Measurements from ENCODE around the gene BTNL3.

The BTNL3 gene

DNA sequence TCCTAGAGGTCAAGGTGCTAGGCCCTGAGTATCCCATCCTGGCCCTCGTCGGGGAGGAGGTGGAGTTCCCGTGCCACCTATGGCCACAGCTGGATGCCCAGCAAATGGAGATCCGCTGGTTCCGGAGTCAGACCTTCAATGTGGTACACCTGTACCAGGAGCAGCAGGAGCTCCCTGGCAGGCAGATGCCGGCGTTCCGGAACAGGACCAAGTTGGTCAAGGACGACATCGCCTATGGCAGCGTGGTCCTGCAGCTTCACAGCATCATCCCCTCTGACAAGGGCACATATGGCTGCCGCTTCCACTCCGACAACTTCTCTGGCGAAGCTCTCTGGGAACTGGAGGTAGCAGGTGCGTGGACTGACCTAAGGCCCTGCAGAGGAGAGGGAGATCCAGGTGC is 59.3 kb downstream of the BTNL3 start:
- Histone ChIP-seq H3K9ac (ENCODE audit: low read depth, low read length) (no peak overlapping the region), H3K4me1 (ENCODE audit: control insufficient read depth, insufficient read depth, low read length) (0 out of 2 replicates have a peak, but pooled peaks cover 2% of the 10 kb centered on the region), H3K27me3 (ENCODE audit: control insufficient read depth, insufficient read depth, low read length) (peaks cover 39% of the 10 kb centered on the region), H3K36me3 (ENCODE audit: control insufficient read depth, insufficient read depth, low read length) (no peaks in the 10 kb centered on the region), H3K27ac (ENCODE audit: low read depth, low read length) (no peak overlapping the region), H3K4me3 (ENCODE audit: low read depth, low read length) (no peak overlapping the region), H3K9me3 (ENCODE audit: control insufficient read depth, insufficient read depth, low read length) (peaks cover 9% of the 10 kb centered on the region; the same call in 1 of the 2 replicates)

DNA sequence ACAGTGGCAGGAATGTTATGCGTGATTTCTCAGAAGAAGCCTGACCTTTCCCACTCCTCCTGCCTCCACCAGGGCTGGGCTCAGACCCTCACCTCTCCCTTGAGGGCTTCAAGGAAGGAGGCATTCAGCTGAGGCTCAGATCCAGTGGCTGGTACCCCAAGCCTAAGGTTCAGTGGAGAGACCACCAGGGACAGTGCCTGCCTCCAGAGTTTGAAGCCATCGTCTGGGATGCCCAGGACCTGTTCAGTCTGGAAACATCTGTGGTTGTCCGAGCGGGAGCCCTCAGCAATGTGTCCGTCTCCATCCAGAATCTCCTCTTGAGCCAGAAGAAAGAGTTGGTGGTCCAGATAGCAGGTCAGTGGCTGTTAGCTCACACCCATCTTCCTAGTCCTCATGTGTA is 61.4 kb downstream of the BTNL3 start:
- 0 out of 2 replicates have a peak, but pooled peaks cover 2% of the 10 kb centered on the region for H3K4me1 ChIP-seq (ENCODE audit: control insufficient read depth, insufficient read depth, low read length)
- no peaks in the 10 kb centered on the region for H3K36me3 ChIP-seq (ENCODE audit: control insufficient read depth, insufficient read depth, low read length)
- no peak overlapping the region for H3K4me3 ChIP-seq (ENCODE audit: low read depth, low read length)
- H3K9ac ChIP-seq (ENCODE audit: low read depth, low read length), result no peak overlapping the region
- no peak overlapping the region for H3K27ac ChIP-seq (ENCODE audit: low read depth, low read length)
- H3K9me3 ChIP-seq (ENCODE audit: control insufficient read depth, insufficient read depth, low read length), result no peaks in the 10 kb centered on the region; the same call in 1 of the 2 replicates
- H3K27me3 ChIP-seq (ENCODE audit: control insufficient read depth, insufficient read depth, low read length), result peaks cover 60% of the 10 kb centered on the region

DNA sequence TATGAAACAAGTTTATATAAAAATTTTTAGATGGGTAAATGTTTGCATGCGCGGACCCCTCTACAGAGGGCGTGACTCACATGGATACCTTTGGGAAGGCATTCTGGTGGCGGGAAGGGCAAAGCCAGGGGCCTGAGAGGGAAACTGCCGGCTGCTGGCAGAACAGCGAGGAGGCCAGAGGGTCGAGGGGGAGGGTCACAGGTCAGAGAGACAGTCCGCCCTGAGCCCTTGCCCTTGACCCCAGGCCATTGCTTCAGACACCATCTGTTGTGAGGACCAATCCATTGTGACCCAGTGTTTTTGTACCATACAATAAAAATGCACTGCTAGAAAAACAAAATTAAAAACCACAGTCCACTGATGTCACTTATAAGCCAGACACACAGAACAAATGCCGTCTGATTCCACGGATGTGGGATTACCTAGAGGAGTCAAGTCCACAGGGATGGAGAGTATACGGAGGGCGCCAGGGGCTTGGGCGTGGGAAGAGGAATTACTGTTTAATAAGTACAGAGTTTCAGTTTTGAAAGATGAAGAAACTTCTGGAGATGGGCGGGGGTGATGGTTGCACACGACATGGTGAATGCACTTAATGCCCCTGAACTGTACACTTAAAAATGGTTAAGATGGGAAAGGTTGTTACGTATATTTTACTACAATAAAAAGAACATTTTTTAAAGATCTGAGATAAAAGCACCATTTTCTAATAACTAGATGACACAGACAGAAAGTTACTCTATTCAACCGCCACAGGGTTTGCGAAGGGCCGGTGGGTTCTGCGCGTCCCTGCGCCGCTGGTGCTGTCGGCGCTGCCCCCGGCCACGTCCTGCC is 63.4 kb downstream of the BTNL3 start:
- H3K4me3 ChIP-seq (ENCODE audit: low read depth, low read length), result peak overlapping the region; percentile 70
- 0 out of 2 replicates have a peak, but pooled peaks cover 2% of the 10 kb centered on the region for H3K4me1 ChIP-seq (ENCODE audit: control insufficient read depth, insufficient read depth, low read length)
- no peak overlapping the region for H3K27ac ChIP-seq (ENCODE audit: low read depth, low read length)
- H3K36me3 ChIP-seq (ENCODE audit: control insufficient read depth, insufficient read depth, low read length), result no peaks in the 10 kb centered on the region
- peaks cover 81% of the 10 kb centered on the region for H3K27me3 ChIP-seq (ENCODE audit: control insufficient read depth, insufficient read depth, low read length)
- H3K9ac ChIP-seq (ENCODE audit: low read depth, low read length), result no peak overlapping the region
- H3K9me3 ChIP-seq (ENCODE audit: control insufficient read depth, insufficient read depth, low read length), result no peaks in the 10 kb centered on the region

DNA sequence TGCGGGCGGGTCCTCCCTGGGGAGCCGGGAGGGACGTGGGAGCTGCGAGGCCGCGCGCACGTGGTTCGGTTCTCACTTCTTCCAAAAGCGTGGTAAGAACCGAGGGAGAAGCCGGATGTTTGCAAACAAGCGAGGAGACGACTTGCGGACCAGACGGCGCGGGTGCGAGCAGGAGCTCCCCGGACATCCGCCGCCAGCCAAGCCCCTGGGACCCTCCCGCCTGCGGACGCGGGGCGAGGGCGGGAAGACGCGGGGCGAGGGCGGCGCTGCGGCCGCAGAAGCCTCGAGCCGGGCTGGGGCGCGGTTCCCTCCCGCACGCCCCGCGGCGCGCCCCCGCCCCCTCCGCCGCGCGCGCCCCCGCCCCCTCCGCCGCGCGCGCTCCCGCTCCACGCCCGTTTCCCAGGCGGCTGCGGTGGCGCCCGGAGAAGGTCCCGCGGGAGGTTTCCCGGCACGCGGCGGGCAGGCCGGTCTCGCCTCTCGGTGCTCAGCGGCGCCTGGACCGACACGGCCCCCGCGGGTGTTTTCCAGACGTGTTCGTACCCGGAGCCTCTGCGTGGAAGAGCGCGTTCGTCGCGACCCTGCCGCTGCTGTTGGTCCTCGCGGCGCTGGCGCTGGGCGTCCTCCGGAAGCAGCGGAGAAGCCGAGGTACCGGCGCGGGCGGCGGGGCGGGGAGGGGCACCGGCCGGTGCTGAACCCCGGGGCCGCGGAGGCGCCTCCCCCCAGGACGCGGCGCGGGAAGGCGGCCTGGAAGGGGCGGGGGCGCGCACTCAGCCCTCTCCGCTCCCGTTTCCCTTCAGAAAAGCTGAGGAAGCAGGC is 64.2 kb downstream of the BTNL3 start:
- no peak overlapping the region for H3K27ac ChIP-seq (ENCODE audit: low read depth, low read length)

DNA sequence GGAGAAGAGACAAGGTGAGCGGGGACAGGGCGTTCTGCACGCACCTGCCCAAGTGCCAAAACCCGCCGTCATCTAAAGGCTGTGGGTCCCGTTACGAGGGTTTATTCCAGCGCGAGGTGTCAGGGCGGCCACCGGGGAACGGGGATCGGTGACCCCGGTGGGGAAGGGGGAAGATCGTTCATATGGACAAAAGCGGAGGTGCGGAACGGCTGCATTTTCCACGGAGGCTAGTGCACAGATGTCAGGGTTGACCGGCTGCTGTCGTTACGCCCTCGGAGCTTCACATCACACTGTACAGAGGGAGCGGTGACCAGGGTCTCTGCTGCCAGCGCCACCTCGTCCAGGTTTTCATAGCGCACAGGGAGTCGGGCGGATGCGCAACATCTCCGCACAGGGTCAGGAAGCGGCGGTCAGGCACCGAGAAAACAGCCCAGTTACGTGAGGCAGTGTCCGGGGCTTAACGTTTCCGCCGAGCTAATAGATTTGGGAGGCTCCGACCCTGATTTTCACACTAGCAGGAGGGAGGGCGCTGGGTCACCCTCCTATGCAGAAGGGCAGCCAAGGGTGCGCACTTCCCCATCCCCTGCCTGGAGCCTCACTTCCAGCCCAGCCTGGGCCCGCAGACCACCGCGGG is 65.0 kb downstream of the BTNL3 start:
- Histone ChIP-seq H3K4me1 (ENCODE audit: control insufficient read depth, insufficient read depth, low read length) (0 out of 2 replicates have a peak, but pooled peaks cover 2% of the 10 kb centered on the region), H3K4me3 (ENCODE audit: low read depth, low read length) (peak overlapping the region; percentile 70), H3K9me3 (ENCODE audit: control insufficient read depth, insufficient read depth, low read length) (no peaks in the 10 kb centered on the region), H3K27me3 (ENCODE audit: control insufficient read depth, insufficient read depth, low read length) (peaks cover 96% of the 10 kb centered on the region), H3K27ac (ENCODE audit: low read depth, low read length) (no peak overlapping the region), H3K9ac (ENCODE audit: low read depth, low read length) (no peak overlapping the region), H3K36me3 (ENCODE audit: control insufficient read depth, insufficient read depth, low read length) (no peaks in the 10 kb centered on the region)

More for the DNA sequence above, 64.2 kb downstream of the BTNL3 start:
- Histone ChIP-seq H3K4me3 (ENCODE audit: low read depth, low read length) (peak overlapping the region; percentile 70), H3K27me3 (ENCODE audit: control insufficient read depth, insufficient read depth, low read length) (peaks cover 89% of the 10 kb centered on the region), H3K9ac (ENCODE audit: low read depth, low read length) (no peak overlapping the region), H3K4me1 (ENCODE audit: control insufficient read depth, insufficient read depth, low read length) (0 out of 2 replicates have a peak, but pooled peaks cover 2% of the 10 kb centered on the region), H3K9me3 (ENCODE audit: control insufficient read depth, insufficient read depth, low read length) (no peaks in the 10 kb centered on the region), H3K36me3 (ENCODE audit: control insufficient read depth, insufficient read depth, low read length) (no peaks in the 10 kb centered on the region)

DNA sequence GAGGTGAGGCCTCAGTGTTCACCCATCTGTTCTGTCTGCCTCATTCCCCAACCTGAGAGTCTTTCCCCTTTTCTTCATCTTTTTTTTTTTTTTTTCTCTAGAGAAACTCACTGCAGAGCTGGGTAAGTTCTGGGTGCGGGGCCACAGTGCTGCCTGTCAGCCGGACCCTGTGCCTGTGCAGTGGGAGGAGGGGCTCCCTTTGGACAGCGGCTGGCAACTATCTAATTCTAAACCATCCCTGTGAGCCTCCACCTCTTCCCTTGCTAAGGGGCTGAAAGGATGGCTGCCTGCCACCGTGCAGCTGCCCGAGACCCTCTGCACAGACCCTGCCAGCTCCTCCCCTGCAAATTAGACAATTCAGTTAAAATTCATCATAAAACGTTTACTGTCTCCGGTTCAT is 65.5 kb downstream of the BTNL3 start:
- no peak overlapping the region for H3K27ac ChIP-seq (ENCODE audit: low read depth, low read length)
- H3K4me3 ChIP-seq (ENCODE audit: low read depth, low read length), result peak overlapping the region; percentile 70
- no peaks in the 10 kb centered on the region for H3K36me3 ChIP-seq (ENCODE audit: control insufficient read depth, insufficient read depth, low read length)
- H3K9ac ChIP-seq (ENCODE audit: low read depth, low read length), result no peak overlapping the region
- H3K27me3 ChIP-seq (ENCODE audit: control insufficient read depth, insufficient read depth, low read length), result peaks cover 99% of the 10 kb centered on the region
- no peaks in the 10 kb centered on the region for H3K9me3 ChIP-seq (ENCODE audit: control insufficient read depth, insufficient read depth, low read length)
- H3K4me1 ChIP-seq (ENCODE audit: control insufficient read depth, insufficient read depth, low read length), result 0 out of 2 replicates have a peak, but pooled peaks cover 2% of the 10 kb centered on the region

DNA sequence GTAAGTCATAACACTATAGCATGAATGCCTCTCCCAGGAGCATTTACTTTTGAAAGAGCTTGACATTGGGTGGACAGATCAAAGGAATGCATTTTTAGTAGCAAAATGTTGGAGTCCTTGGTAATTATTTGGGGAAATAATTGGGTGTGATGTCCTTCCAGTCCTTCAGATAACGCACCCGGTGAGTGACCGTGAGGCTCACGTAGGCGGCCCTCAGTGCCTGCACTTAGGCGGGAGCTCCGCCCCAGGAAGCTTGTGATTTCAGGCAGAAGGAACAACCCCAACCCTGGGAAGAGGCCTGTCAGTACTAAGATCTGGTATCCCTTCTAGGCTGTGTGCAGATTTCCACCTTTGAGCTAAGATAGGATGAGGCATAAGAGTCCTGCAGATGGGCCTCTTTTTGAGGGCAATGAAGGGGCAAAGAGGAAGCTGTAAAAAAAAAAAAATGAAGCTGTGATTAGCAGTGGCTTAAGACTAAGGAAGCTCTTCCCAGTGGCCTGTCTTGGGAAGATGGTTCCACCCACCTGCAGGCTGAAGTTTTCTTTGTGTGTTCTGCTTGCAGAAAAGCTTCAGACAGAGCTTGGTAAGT is 66.3 kb downstream of the BTNL3 start:
- no peaks in the 10 kb centered on the region for H3K36me3 ChIP-seq (ENCODE audit: control insufficient read depth, insufficient read depth, low read length)
- no peak overlapping the region for H3K4me3 ChIP-seq (ENCODE audit: low read depth, low read length)
- peaks cover 99% of the 10 kb centered on the region for H3K27me3 ChIP-seq (ENCODE audit: control insufficient read depth, insufficient read depth, low read length)
- H3K27ac ChIP-seq (ENCODE audit: low read depth, low read length), result no peak overlapping the region
- H3K4me1 ChIP-seq (ENCODE audit: control insufficient read depth, insufficient read depth, low read length), result peaks cover 5% of the 10 kb centered on the region; the same call in 1 of the 2 replicates
- H3K9ac ChIP-seq (ENCODE audit: low read depth, low read length), result no peak overlapping the region
- H3K9me3 ChIP-seq (ENCODE audit: control insufficient read depth, insufficient read depth, low read length), result no peaks in the 10 kb centered on the region

Measured in HUES48 (cell line).